DOHH2 (cell line): ENCODE results near the gene ATP8B3.

Source experiments
- H3F3A ChIP-seq: fragments of 200-600 bp; sonication (generic), shearing (Covaris generic); 2 replicates; pipeline ENCODE4 v1.6.0; 2016; ENCODE audit warnings: antibody characterized with exemption, mild to moderate bottlenecking; ENCODE audit not compliant: control insufficient read depth, insufficient read depth
- H3K27ac ChIP-seq: fragments of 200-600 bp; sonication (generic); 2 replicates; pipeline ENCODE4 v1.5.1; 2014; ENCODE audit warnings: low read depth, mild to moderate bottlenecking, low read length, moderate library complexity
- H3K27me3 ChIP-seq: fragments of 200-600 bp; sonication (generic); 2 replicates; pipeline ENCODE4 v1.6.1; 2014; ENCODE audit warnings: mild to moderate bottlenecking, low read length, mixed read lengths; ENCODE audit not compliant: control insufficient read depth
- H3K36me3 ChIP-seq: fragments of 200-600 bp; sonication (generic); 2 replicates; pipeline ENCODE4 v1.6.1; 2014; ENCODE audit warnings: mild to moderate bottlenecking, low read length, moderate library complexity, mixed read lengths; ENCODE audit not compliant: control insufficient read depth
- H3K4me1 ChIP-seq: fragments of 200-600 bp; sonication (generic); 2 replicates; pipeline ENCODE4 v1.6.1; 2014; ENCODE audit warnings: mild to moderate bottlenecking, low read length, mixed read lengths; ENCODE audit not compliant: control insufficient read depth
- H3K4me2 ChIP-seq: fragments of 200-600 bp; sonication (generic); 2 replicates; pipeline ENCODE4 v1.6.0; 2014; ENCODE audit warnings: mild to moderate bottlenecking, low read length, moderate library complexity
- H3K4me3 ChIP-seq: fragments of 200-600 bp; sonication (generic); 2 replicates; pipeline ENCODE4 v1.5.1; 2014; ENCODE audit warnings: mild to moderate bottlenecking, low read length, mixed read lengths
- H3K79me2 ChIP-seq: fragments of 200-600 bp; sonication (generic); 2 replicates; pipeline ENCODE4 v1.6.1; 2014; ENCODE audit warnings: mild to moderate bottlenecking, low read length, mixed read lengths; ENCODE audit not compliant: control insufficient read depth
- H3K9me2 ChIP-seq: fragments of 200-600 bp; sonication (generic); replicated peaks from 2 replicates; pipeline ENCODE4 v1.6.1; 2014; ENCODE audit warnings: mild to moderate bottlenecking, low read length, mixed read lengths; ENCODE audit not compliant: control insufficient read depth
- H3K9me3 ChIP-seq: fragments of 200-600 bp; sonication (generic); 2 replicates; pipeline ENCODE4 v1.6.1; 2014; ENCODE audit warnings: antibody characterized with exemption, low read length, mixed read lengths; ENCODE audit not compliant: control insufficient read depth, insufficient read depth
- H4K20me1 ChIP-seq: fragments of 200-600 bp; sonication (generic); 2 replicates; pipeline ENCODE4 v1.6.0; 2014; ENCODE audit warnings: low read depth, mild to moderate bottlenecking, antibody characterized with exemption, low read length, moderate library complexity; ENCODE audit not compliant: control insufficient read depth, insufficient read depth
- EZH2phosphoT487 ChIP-seq: fragments of 200-600 bp; sonication (generic); IDR thresholded peaks from 2 replicates; pipeline ENCODE4 v1.6.1; 2017; ENCODE audit warnings: borderline replicate concordance, mild to moderate bottlenecking, antibody characterized with exemption, low read length, moderate library complexity, mixed read lengths
- TF ChIP-seq, protein P1 (sequence below): fragments of 200-600 bp; sonication (generic); IDR thresholded peaks from one replicate; pipeline ENCODE4 v1.5.1; 2014; ENCODE audit warnings: antibody characterized with exemption, mild to moderate bottlenecking, low read depth, low read length; ENCODE audit not compliant: poor library complexity, severe bottlenecking

Gene ATP8B3

DNA sequence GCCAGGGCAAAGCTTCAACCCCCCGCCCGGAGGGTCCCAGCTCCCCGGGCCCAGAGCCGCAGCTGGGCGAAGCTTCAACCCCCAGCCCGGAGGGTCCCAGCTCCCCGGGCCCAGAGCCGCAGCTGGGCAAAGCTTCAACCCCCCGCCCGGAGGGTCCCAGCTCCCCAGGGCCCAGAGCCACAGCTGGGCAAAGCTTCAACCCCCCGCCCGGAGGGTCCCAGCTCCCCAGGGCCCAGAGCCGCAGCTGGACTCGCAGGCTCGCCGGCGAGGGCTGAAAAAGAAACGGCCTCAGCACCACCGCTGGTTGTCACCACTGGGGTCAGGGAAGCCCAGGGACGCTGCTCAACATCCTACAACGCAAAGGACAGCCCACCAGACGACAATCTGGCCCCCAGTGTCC, 31.0 kb upstream of the ATP8B3 start:
- H3F3A ChIP-seq, result no peaks in the 10 kb centered on the region
- H3K27me3 ChIP-seq, result no peaks in the 10 kb centered on the region
- TF ChIP-seq, protein P1, sequence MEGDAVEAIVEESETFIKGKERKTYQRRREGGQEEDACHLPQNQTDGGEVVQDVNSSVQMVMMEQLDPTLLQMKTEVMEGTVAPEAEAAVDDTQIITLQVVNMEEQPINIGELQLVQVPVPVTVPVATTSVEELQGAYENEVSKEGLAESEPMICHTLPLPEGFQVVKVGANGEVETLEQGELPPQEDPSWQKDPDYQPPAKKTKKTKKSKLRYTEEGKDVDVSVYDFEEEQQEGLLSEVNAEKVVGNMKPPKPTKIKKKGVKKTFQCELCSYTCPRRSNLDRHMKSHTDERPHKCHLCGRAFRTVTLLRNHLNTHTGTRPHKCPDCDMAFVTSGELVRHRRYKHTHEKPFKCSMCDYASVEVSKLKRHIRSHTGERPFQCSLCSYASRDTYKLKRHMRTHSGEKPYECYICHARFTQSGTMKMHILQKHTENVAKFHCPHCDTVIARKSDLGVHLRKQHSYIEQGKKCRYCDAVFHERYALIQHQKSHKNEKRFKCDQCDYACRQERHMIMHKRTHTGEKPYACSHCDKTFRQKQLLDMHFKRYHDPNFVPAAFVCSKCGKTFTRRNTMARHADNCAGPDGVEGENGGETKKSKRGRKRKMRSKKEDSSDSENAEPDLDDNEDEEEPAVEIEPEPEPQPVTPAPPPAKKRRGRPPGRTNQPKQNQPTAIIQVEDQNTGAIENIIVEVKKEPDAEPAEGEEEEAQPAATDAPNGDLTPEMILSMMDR, result no peak
- no peaks in the 10 kb centered on the region for H3K9me2 ChIP-seq
- peaks cover 34% of the 10 kb centered on the region for H4K20me1 ChIP-seq
- no peaks in the 10 kb centered on the region for H3K9me3 ChIP-seq
- H3K4me3 ChIP-seq, result no peak overlapping the region
- no peak overlapping the region for H3K4me2 ChIP-seq
- H3K4me1 ChIP-seq, result peaks cover 41% of the 10 kb centered on the region
- H3K36me3 ChIP-seq, result peaks cover 53% of the 10 kb centered on the region
- H3K27ac ChIP-seq, result no peak overlapping the region
- peaks cover 99% of the 10 kb centered on the region for H3K79me2 ChIP-seq

DNA sequence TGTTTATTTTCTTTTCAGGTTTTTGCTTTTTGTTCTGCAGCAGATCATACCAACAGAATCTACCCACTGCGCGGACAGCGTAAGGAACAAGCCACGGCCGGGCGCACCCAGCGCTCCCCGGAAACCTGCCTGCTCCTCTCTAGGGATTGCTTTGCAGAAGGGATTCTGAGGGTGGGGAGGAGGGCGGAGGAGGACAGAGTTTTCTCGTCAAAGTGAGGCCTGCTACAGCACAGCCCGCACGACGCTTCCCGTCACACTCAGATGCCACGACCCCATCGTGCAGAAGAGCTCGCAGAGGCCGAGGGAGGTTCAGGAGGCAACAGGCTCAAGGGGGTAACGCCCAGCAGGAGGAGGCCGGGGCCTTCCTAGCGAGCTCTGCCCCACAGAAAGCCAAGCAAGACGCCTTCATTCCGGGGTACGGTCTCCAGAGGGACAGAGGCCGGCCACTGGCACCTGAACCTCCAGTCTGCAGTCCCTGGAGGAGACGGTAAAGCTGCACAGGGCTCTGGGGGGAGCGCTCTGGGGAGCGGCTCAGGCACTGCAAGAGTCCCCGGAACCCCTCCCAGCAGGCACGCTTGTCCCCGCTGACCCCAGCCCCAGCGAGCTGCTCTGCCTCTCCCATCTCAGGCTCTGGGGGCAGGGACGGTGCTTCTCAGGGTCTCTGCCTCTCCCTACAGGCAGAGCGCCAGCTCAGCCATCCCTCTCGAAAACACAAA, 29.3 kb upstream of the ATP8B3 start:
- H3F3A ChIP-seq, result no peaks in the 10 kb centered on the region
- H3K79me2 ChIP-seq, result peaks cover 99% of the 10 kb centered on the region
- H3K27ac ChIP-seq, result no peak overlapping the region
- no peak overlapping the region for H3K4me3 ChIP-seq
- H4K20me1 ChIP-seq, result peaks cover 31% of the 10 kb centered on the region
- TF ChIP-seq EZH2phosphoT487, result no peak
- TF ChIP-seq, protein P1, result no peak
- peaks cover 42% of the 10 kb centered on the region for H3K36me3 ChIP-seq
- peaks cover 30% of the 10 kb centered on the region for H3K4me1 ChIP-seq
- no peaks in the 10 kb centered on the region for H3K9me3 ChIP-seq
- no peaks in the 10 kb centered on the region for H3K27me3 ChIP-seq
- H3K4me2 ChIP-seq, result no peak overlapping the region
- H3K9me2 ChIP-seq, result no peaks in the 10 kb centered on the region

DNA sequence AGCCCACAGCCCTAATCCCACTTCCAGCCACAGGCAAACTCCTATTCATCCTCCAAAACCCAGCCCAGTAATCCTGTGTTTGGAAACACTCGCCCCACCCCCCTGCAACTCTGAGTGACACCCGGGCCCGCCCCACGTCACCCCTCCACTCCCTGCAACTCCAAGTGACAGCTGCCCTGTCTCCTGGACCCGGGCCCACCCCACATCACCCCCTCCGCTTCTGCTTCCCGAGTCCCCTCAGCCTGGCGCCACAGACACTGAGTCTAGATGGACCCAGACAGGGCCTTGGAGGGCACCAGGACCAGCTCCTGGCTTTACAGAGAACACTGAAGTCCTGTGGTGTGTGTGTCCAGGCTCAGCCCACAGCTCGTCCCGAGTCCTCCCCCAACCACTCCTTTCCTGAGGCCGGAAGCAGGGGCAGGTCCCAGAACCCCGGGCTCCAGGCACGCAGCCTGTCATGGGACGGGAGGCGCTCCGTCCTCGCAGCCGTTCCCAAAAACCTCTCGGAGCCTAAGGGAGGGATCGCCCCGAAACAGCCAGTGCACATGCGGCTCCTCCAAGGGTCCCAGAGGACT, 28.6 kb upstream of the ATP8B3 start:
- Histone ChIP-seq H3K9me2 (no peaks in the 10 kb centered on the region), H3K36me3 (peaks cover 35% of the 10 kb centered on the region), H3K27ac (peak overlapping the region; percentile 11; the same call in 1 of the 2 replicates), H3K4me1 (peaks cover 24% of the 10 kb centered on the region), H3K79me2 (peaks cover 99% of the 10 kb centered on the region), H3K4me2 (no peak overlapping the region; the same call in 1 of the 2 replicates), H3F3A (no peaks in the 10 kb centered on the region), H3K9me3 (no peaks in the 10 kb centered on the region), H4K20me1 (peaks cover 24% of the 10 kb centered on the region), H3K27me3 (no peaks in the 10 kb centered on the region), H3K4me3 (no peak overlapping the region)
- TF ChIP-seq, protein P1, result no peak
- TF ChIP-seq EZH2phosphoT487, result no peak
